ENCODE results near the gene TMEM201. TPM values are rescaled to one million over a fixed set of nuclear protein-coding genes. Genes with fewer than 3 reads are reported as not detected.

Gene TMEM201
- polyA plus RNA-seq, 1 of the 3 experiments (the other 2 are of a cell fraction): 8.2 TPM

DNA sequence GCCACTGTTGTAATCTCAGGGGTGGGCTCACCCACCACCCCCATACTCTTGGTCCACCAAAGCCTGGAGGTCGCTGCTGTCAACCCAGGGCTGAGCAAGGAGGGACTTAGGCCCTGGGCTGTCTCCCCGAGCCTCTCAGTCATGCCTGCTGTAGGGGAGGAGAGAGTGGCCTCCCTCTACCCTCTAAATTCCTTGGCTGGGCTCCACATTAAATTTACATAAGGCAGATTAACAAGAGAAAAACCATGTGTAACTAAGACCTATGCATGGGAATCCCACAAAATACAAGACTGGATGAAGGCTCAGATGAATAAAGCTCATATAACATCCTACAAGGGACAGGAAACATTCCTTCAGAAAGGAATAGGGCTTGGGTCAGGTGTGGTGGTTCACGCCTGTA, 61.1 kb downstream of the TMEM201 start:
- Histone ChIP-seq H3K9me2 (no peaks in the 10 kb centered on the region), H3K4me1 (ENCODE audit: control insufficient read depth in 1 of 2, insufficient read depth in 2 of 2, low read depth in 1 of 2, low read length in 1 of 2) (no peaks in the 10 kb centered on the region; a peak in 1 of 4 replicates), H2AFZ (ENCODE audit: low read depth) (no peak overlapping the region), H3F3A (replicated peaks; ENCODE audit: insufficient read depth) (no peaks in the 10 kb centered on the region), H3K9me3 (no peaks in the 10 kb centered on the region), H3K4me2 (no peak overlapping the region), H3K27ac (ENCODE audit: low read depth in 2 of 2, low read length in 1 of 2) (no peak overlapping the region), H3K36me3 (replicated peaks in 1 of 2; ENCODE audit: control insufficient read depth in 1 of 2, insufficient read depth in 2 of 2, low read length in 1 of 2) (no peaks in the 10 kb centered on the region), H3K4me3 (ENCODE audit: low read depth in 2 of 2, low read length in 1 of 2) (no peak overlapping the region), H3K27me3 (ENCODE audit: insufficient read depth) (peaks cover 34% of the 10 kb centered on the region), H3K79me2 (ENCODE audit: insufficient read depth) (no peaks in the 10 kb centered on the region), H4K20me1 (ENCODE audit: insufficient read depth) (no peaks in the 10 kb centered on the region), H3K9ac (no peak overlapping the region)
- TF ChIP-seq FOXJ3 (CRISPR knock-in tag; IDR thresholded peaks at IDR 0.05) (no peak), POLR2AphosphoS5 (IDR thresholded peaks at IDR 0.05; ENCODE audit: low read depth, low read length) (no peak), SMC3 (IDR thresholded peaks at IDR 0.05; ENCODE audit: low read depth, low read length) (no peak), TCF12 (IDR thresholded peaks at IDR 0.05) (no peak), TAF1 (IDR thresholded peaks at IDR 0.05; ENCODE audit: borderline replicate concordance, low read depth, low read length) (no peak), RXRA (IDR thresholded peaks at IDR 0.05; ENCODE audit: borderline replicate concordance, low read depth) (no peak), RAD21 (IDR thresholded peaks at IDR 0.05; ENCODE audit: low read length) (no peak), FOSL2 (IDR thresholded peaks at IDR 0.05; ENCODE audit: borderline replicate concordance, low read depth) (no peak), TEAD4 (IDR thresholded peaks at IDR 0.05; ENCODE audit: borderline replicate concordance, insufficient read depth) (no peak), MXI1 (IDR thresholded peaks at IDR 0.05; ENCODE audit: low read depth, low read length) (no peak)
- TF ChIP-seq, protein P1, sequence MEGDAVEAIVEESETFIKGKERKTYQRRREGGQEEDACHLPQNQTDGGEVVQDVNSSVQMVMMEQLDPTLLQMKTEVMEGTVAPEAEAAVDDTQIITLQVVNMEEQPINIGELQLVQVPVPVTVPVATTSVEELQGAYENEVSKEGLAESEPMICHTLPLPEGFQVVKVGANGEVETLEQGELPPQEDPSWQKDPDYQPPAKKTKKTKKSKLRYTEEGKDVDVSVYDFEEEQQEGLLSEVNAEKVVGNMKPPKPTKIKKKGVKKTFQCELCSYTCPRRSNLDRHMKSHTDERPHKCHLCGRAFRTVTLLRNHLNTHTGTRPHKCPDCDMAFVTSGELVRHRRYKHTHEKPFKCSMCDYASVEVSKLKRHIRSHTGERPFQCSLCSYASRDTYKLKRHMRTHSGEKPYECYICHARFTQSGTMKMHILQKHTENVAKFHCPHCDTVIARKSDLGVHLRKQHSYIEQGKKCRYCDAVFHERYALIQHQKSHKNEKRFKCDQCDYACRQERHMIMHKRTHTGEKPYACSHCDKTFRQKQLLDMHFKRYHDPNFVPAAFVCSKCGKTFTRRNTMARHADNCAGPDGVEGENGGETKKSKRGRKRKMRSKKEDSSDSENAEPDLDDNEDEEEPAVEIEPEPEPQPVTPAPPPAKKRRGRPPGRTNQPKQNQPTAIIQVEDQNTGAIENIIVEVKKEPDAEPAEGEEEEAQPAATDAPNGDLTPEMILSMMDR (IDR thresholded peaks at IDR 0.05): no peak
- 73% methylated on average over 2 of the region's 3 CpGs for WGBS (ENCODE audit: low lambda C conversion rate)
- POLR2A ChIA-PET: no interaction called here
- CTCF ChIA-PET: interaction anchor here (0.6 to 2.0 kb wide), 2 partner anchors 23 to 34 kb away, joined by 4 to 5 read pairs; no protein-coding TSS in a partner anchor
- DNase-seq: no peak

DNA sequence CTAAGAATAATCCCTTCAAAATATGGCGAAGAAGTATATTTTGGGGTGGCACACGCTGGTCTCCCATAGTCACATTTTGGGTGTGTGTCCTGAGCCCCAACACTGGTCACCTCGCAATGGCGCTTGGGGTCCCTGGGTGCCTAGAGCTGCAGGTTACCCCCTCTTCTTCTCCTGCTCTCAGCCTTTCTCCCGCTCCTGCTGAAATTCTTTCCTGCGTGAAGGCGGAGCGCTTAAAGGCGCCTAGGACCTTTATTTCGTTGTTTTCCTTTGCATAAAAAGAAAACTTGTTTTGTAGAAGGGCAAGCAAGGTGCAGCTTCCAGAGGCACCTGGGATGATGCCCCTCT, 62.5 kb downstream of the TMEM201 start:
- Histone ChIP-seq H3K27ac (ENCODE audit: low read depth in 2 of 2, low read length in 1 of 2) (no peak overlapping the region), H2AFZ (ENCODE audit: low read depth) (no peak overlapping the region), H3K4me2 (peak overlapping the region; percentile 73; the same call in 1 of the 2 replicates), H3K27me3 (ENCODE audit: insufficient read depth) (peaks cover 34% of the 10 kb centered on the region), H4K20me1 (ENCODE audit: insufficient read depth) (no peaks in the 10 kb centered on the region), H3F3A (replicated peaks; ENCODE audit: insufficient read depth) (no peaks in the 10 kb centered on the region), H3K4me3 (ENCODE audit: low read depth in 2 of 2, low read length in 1 of 2) (peak overlapping the region in 1 of 2 experiments; percentile 47; a peak in 1 of 4 replicates), H3K36me3 (replicated peaks in 1 of 2; ENCODE audit: control insufficient read depth in 1 of 2, insufficient read depth in 2 of 2, low read length in 1 of 2) (no peaks in the 10 kb centered on the region), H3K79me2 (ENCODE audit: insufficient read depth) (no peaks in the 10 kb centered on the region), H3K4me1 (ENCODE audit: control insufficient read depth in 1 of 2, insufficient read depth in 2 of 2, low read depth in 1 of 2, low read length in 1 of 2) (no peaks in the 10 kb centered on the region; a peak in 1 of 4 replicates), H3K9me3 (no peaks in the 10 kb centered on the region), H3K9ac (no peak overlapping the region), H3K9me2 (no peaks in the 10 kb centered on the region)
- CTCF ChIA-PET: interaction anchor here (0.8 to 2.3 kb wide), 5 partner anchors 14 to 134 kb away, joined by 3 to 12 read pairs (median 3); no protein-coding TSS in a partner anchor
- DNase-seq: no peak
- POLR2A ChIA-PET: no interaction called here
- 15% methylated on average over 10 of the region's 10 CpGs for WGBS (ENCODE audit: low lambda C conversion rate)
- TF ChIP-seq, protein P2, sequence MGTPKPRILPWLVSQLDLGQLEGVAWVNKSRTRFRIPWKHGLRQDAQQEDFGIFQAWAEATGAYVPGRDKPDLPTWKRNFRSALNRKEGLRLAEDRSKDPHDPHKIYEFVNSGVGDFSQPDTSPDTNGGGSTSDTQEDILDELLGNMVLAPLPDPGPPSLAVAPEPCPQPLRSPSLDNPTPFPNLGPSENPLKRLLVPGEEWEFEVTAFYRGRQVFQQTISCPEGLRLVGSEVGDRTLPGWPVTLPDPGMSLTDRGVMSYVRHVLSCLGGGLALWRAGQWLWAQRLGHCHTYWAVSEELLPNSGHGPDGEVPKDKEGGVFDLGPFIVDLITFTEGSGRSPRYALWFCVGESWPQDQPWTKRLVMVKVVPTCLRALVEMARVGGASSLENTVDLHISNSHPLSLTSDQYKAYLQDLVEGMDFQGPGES (IDR thresholded peaks at IDR 0.05; ENCODE audit: low read depth, low read length): no peak
- TF ChIP-seq, protein P3, sequence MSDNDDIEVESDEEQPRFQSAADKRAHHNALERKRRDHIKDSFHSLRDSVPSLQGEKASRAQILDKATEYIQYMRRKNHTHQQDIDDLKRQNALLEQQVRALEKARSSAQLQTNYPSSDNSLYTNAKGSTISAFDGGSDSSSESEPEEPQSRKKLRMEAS (IDR thresholded peaks at IDR 0.05; ENCODE audit: low read depth): no peak
- TF ChIP-seq, protein P1 (IDR thresholded peaks at IDR 0.05): no peak
- TF ChIP-seq MXI1 (IDR thresholded peaks at IDR 0.05; ENCODE audit: low read depth, low read length) (no peak), TAF1 (IDR thresholded peaks at IDR 0.05; ENCODE audit: borderline replicate concordance, low read depth, low read length) (no peak), GABPA (IDR thresholded peaks at IDR 0.05; ENCODE audit: low read depth) (no peak), FOSL2 (IDR thresholded peaks at IDR 0.05; ENCODE audit: borderline replicate concordance, low read depth) (no peak), RCOR1 (IDR thresholded peaks at IDR 0.05; ENCODE audit: low read length) (no peak), FOXJ3 (CRISPR knock-in tag; IDR thresholded peaks at IDR 0.05) (no peak), SIN3A (IDR thresholded peaks at IDR 0.05; ENCODE audit: borderline replicate concordance, low read depth, low read length) (no peak), ELF1 (IDR thresholded peaks at IDR 0.05) (no peak), JUND (IDR thresholded peaks at IDR 0.05) (no peak), NRF1 (IDR thresholded peaks at IDR 0.05; ENCODE audit: low read depth, low read length) (no peak), TEAD4 (IDR thresholded peaks at IDR 0.05; ENCODE audit: borderline replicate concordance, insufficient read depth) (no peak), RXRA (IDR thresholded peaks at IDR 0.05; ENCODE audit: borderline replicate concordance, low read depth) (no peak)
- TF ChIP-seq, protein P4, sequence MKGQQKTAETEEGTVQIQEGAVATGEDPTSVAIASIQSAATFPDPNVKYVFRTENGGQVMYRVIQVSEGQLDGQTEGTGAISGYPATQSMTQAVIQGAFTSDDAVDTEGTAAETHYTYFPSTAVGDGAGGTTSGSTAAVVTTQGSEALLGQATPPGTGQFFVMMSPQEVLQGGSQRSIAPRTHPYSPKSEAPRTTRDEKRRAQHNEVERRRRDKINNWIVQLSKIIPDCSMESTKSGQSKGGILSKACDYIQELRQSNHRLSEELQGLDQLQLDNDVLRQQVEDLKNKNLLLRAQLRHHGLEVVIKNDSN (IDR thresholded peaks at IDR 0.05; ENCODE audit: borderline replicate concordance, low read depth): no peak
- TF ChIP-seq, protein P5, sequence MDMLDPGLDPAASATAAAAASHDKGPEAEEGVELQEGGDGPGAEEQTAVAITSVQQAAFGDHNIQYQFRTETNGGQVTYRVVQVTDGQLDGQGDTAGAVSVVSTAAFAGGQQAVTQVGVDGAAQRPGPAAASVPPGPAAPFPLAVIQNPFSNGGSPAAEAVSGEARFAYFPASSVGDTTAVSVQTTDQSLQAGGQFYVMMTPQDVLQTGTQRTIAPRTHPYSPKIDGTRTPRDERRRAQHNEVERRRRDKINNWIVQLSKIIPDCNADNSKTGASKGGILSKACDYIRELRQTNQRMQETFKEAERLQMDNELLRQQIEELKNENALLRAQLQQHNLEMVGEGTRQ (IDR thresholded peaks at IDR 0.05; ENCODE audit: borderline replicate concordance, low read depth, low read length): no peak

All from SK-N-SH (cell line).